NCI-H446 treated with DMSO at 0.1 percent for 48 hours (cell line): ENCODE results near the gene C15orf61.

Experiments
- DNase-seq: peaks from one replicate; lab custom pipeline; 2025; lab: John Stamatoyannopoulos, UW

C15orf61 gene

DNA sequence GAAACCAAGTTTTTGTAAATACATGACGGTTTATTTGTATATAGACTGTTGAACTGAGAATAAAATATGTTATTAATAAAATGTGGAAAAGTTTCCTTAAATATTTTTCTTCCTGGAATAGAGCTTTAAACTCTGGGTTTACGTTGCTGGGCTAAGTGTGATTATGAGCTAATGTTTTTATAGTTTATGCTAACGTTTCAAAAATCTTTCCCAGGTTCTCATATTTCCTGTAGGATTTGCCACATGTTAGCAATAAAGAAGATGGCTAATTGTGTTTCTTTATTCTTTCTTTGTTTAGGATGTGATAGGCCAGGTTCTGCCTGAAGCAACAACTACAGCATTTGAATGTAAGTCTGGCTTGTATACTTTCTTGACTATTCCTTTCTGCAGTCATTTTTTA, 28.8 kb downstream of the C15orf61 start:
- no peak for DNase-seq

DNA sequence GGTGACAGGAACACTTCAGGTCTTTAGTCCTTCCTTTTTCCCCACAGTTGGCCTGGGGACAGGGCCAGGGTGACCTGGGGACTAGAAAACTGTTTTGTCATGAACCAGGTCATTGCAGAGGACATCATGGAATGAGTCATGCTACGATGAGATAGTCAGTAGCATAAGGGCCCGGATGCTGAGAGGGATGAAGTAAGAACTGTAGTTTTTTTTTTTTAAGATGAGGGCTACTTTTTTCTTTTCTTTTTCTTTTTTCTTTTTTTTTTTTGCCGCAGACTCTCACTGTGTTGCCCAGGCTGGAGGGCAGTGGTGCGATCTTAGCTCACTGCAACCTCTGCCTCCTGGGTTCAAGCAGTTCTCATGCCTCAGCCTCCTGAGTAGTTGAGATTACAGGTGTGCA, 29.6 kb downstream of the C15orf61 start:
- DNase-seq: no peak

DNA sequence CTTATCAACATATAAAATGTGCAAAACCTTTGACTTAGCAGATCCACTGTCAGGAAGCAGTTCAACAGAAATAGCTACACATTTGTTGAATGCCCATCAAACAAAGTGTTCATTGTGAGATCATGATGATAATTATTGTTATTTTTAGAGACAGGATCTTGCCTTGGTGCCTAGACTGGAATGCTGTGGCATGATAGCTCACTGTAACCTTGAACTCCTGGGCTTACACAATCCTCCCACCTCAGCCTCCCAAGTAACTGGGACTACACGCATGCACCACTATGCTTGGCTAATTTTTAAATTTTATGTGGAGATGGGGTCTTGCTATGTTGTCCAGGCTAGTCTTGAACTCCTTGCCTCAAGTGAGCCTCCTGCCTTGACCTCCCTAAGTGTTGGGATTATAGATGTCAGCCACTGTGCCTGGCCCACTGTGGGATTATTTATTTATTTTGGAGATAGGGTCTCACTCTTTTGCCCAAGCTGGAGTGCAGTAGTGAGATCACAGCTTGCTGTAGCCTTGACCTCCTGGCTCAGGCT, 30.3 kb downstream of the C15orf61 start:
- DNase-seq: no peak

- DNase-seq: no peak
Measured at GRCh38 chr15:67554580-67554979, 33.6 kb downstream of the C15orf61 start.

- DNase-seq: no peak
Measured at GRCh38 chr15:67556976-67557570, 36.1 kb downstream of the C15orf61 start.

DNA sequence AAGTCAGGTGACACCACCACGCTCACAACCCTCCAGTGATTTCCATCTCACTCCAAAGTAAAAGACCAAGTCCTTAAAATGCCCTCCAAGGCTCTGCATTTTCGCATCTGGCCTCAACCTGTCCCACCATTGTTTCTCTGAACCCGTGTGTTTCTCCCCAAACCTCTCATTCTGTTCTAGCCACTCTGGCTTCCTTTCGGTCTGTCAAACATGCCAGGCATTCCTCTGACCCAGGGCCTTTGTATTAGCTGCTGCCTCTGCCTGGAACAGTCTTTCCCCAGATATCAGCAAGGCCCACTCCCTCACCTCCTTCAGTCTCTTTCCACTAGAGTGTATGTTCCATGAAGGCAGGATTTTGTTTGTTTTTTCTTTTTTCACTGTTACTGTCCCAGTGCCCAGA, 37.6 kb downstream of the C15orf61 start:
- DNase-seq: no peak

GRCh38 chr15:67559158-67559557, 38.2 kb downstream of the C15orf61 start:
- no peak for DNase-seq

- DNase-seq: no peak
Measured at GRCh38 chr15:67559576-67559975, 38.6 kb downstream of the C15orf61 start.

DNA sequence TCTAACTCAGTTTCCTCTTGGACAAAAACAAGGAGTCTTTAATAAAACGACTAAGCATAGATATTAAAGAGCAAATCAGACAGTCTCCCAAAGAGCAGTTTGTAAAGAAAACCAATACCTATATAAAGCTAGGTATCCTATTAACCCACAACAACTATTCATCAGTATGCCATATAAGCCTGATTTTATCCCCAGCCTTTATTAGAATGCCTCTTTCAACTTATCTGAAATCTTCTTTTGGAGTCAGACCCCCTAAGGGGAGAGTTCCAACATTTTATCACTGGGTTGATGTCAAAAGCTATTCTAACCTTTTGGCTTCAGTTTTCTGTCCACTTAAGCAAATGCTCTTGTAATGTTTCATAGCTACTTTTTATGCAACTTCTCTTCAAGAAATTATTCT, 39.4 kb downstream of the C15orf61 start:
- DNase-seq: no peak

GRCh38 chr15:67563092-67563491, 42.2 kb downstream of the C15orf61 start:
- no peak for DNase-seq

- DNase-seq: peak; percentile 5
Measured at GRCh38 chr15:67564021-67564967, 43.4 kb downstream of the C15orf61 start.

DNA sequence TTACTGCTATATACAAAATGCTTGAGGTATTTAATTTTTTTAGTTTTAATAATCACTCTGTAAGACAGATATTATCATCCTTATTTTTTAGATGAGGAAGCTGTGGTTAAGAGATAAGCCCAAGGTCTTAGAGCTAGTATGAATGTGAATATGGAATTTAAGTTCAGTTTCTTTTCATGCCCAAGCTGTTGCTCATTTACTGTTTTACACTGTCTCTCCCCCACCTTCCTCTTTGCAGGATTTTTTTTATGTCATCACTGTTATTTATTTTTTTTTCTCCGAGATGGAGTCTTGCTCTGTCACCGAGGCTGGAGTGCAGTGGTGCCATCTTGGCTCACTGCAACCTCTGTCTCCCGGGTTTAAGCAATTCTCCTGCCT, 44.0 kb downstream of the C15orf61 start:
- DNase-seq: no peak

DNA sequence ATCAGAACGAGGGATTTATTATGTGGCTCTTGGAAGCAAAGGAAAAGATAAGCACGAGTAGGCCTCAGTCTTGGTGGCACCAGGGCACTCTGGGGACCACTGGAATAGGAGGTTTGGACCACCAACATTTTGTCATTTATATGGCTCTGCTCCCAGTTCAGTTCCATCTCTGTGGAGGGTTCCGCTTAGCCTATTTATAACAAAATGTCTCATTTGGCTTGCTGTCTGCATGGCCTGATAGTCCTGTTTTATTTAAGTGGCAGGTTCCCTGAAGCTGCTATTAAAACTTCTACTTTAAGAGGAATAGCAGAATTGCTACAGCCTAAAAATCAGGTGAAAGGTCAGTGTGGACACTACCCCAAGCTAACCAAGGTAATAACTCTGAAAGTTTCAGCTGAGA, 48.7 kb downstream of the C15orf61 start:
- peak; percentile 32 for DNase-seq

GRCh38 chr15:67570875-67571647, 50.1 kb downstream of the C15orf61 start:
- DNase-seq: no peak

- DNase-seq: no peak
Measured at GRCh38 chr15:67571648-67572415, 50.9 kb downstream of the C15orf61 start.

GRCh38 chr15:67573194-67573593, 52.3 kb downstream of the C15orf61 start:
- no peak for DNase-seq

- no peak for DNase-seq
Measured at GRCh38 chr15:67575039-67575502, 54.1 kb downstream of the C15orf61 start.

DNA sequence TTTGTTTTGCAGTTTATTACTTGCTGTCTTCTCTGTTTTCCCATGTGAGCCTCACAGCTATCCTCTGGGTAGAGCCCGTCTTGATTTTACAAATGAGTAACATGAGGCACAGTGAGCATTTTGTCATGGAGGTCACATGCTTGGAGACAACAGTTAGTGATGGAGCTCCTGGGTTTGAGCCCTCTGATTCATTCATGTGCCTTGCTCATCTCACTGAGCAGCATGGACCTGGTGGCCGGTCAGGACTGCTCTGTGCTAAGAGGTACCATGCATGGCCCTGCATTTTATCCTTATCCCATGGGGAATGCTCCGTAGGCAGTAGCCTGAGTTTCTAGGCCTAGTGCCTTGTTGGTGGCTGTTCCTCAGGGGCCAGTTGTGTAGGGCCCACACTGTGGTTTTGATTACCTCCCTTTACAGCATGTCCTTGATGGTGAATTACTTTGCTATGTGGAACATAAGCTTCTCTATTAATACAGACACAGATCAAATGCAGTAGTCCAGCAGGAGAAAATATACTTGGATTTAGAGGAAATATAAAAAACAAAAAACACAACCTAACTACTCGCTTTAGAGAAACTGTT, 57.2 kb downstream of the C15orf61 start:
- no peak for DNase-seq

- DNase-seq: no peak
Measured at GRCh38 chr15:67579164-67579563, 58.2 kb downstream of the C15orf61 start.
